Measurements from ENCODE around the gene PPME1.

The PPME1 gene

DNA sequence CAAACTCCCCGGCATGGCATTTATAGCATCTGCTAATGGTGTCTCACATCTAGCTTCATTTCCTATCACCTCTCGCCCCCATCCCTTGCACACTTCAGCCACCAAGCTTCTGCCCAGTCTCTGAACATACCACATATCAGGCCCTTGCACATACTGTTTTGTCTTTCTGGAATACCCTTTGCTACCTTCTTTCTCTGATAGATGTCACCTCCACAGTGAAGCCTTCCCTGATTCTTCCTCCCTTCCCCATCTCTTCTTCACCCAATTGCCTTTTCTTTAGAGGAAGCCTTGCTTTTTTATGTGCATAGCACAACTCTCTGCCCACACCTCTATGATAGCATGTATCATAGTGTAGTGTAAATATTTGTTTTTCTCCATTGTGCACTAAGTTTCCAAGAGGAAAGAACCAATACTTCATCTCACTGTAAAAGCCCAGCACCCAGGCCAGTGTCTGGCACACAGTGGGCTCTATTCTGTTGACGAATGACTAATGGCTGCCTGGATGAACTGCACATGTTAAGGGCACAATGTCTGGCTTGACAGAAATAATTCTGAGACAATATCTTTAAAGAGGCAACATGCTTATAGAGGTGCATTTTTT, 112.6 kb downstream of the PPME1 start:
- DNase-seq, result no peak

GRCh38 chr11:74284466-74284865, 113.4 kb downstream of the PPME1 start:
- DNase-seq, result no peak

DNA sequence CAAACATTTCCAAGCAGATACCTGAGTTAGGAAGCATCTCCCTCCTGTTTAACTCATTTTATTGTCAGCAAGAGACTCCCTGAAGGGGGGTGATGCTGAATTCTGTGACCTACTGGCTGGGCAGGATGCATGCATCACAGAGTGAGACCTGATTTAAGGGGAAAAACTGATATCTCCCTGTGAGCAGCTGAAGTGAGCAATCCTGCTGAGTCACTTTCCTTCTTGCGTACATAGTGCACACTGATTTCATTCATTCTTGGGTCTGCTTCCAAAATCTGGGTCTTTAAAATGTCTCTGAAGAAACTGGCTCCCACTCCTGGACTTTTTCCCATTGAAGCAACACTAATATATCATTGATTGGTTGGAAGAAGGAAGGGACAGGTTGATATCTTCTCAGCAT, 117.1 kb downstream of the PPME1 start:
- DNase-seq, result no peak

- DNase-seq, result no peak
Observed at GRCh38 chr11:74288911-74289310, 117.8 kb downstream of the PPME1 start.

DNA sequence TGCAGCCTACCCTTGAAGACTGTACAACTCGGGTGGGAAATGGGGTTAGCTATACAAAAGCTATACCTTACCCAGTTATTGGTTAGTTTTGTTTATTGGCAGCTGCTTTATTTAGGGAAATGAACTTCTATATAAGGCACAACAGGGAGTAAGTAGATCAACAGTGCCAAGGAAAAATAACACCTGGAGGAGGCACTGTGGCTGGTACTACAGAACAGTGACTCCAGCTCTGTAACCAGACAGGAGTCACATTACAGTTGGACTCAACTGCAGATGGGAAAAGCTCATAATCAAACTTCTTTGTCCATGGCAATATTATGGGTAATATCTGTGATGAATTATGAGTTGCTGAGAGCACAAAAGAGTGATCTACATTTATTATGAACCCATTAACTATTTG, 126.4 kb downstream of the PPME1 start:
- DNase-seq, result no peak

GRCh38 chr11:74299015-74299414, 127.9 kb downstream of the PPME1 start:
- no peak for DNase-seq
